Coronary artery (tissue), 2 donors: ENCODE measurements around the gene GPC6.

Experiments
- DNase-seq: peaks from one replicate; pipeline ENCODE4 v3.0.0-alpha.2; 2017; ENCODE audit warnings: low spot score
- H3K27ac ChIP-seq, 2 donors: fragments of 200-600 bp; sonication (generic); one replicate each; pipeline ENCODE4 v1.5.1; 2016 to 2019
- H3K4me3 ChIP-seq: fragments of 200-600 bp; sonication (generic); 2 replicates; pipeline ENCODE4 v1.5.1; 2016; ENCODE audit warnings: mild to moderate bottlenecking, moderate library complexity
- CTCF ChIP-seq: fragments of 200-600 bp; sonication (generic); IDR thresholded peaks from one replicate; pipeline ENCODE4 v1.5.1; 2019; ENCODE audit warnings: antibody characterized with exemption

GPC6 gene

GRCh38 chr13:93959796-93960533, 733.4 kb downstream of the GPC6 start:
- DNase-seq = no peak
- no peak overlapping the region for H3K27ac ChIP-seq
- no peak overlapping the region for H3K4me3 ChIP-seq
- TF ChIP-seq CTCF = no peak

- no peak overlapping the region for H3K4me3 ChIP-seq
- no peak for DNase-seq
- H3K27ac ChIP-seq = no peak overlapping the region
- TF ChIP-seq CTCF = no peak
These were observed 736.9 kb downstream of the GPC6 start for GRCh38 chr13:93963266-93964145.

GRCh38 chr13:93964146-93964512, 737.5 kb downstream of the GPC6 start:
- TF ChIP-seq CTCF = no peak
- no peak overlapping the region for H3K27ac ChIP-seq

GRCh38 chr13:93965587-93965986, 739.0 kb downstream of the GPC6 start:
- no peak overlapping the region for H3K4me3 ChIP-seq
- no peak overlapping the region for H3K27ac ChIP-seq
- DNase-seq = no peak
- no peak for TF ChIP-seq CTCF

More at GRCh38 chr13:93964146-93964512, 737.5 kb downstream of the GPC6 start:
- no peak overlapping the region for H3K4me3 ChIP-seq
- no peak for DNase-seq

- TF ChIP-seq CTCF = no peak
- H3K4me3 ChIP-seq = no peak overlapping the region
- H3K27ac ChIP-seq = no peak overlapping the region
- DNase-seq = no peak
These were observed 739.8 kb downstream of the GPC6 start for GRCh38 chr13:93966267-93966936.

- TF ChIP-seq CTCF = no peak
- DNase-seq = no peak
- Histone ChIP-seq H3K4me3 (no peak overlapping the region), H3K27ac (no peak overlapping the region)
These were observed 740.7 kb downstream of the GPC6 start for GRCh38 chr13:93967286-93967685.
